Osteocyte (in vitro differentiated cells): ENCODE data around the gene PTPRD. TPM values are rescaled to one million over a fixed set of nuclear protein-coding genes. Genes with fewer than 3 reads are reported as not detected.

Experiments
- DNase-seq: peaks from one replicate; pipeline ENCODE4 v3.0.0; 2021; ENCODE audit warnings: mixed read lengths; ENCODE audit not compliant: unreplicated experiment; ENCODE audit errors: extremely low spot score
- H3K27ac Mint-ChIP-seq: one replicate; pipeline ENCODE4 v1.8.0; 2021; ENCODE audit warnings: mild to moderate bottlenecking, mixed read lengths; ENCODE audit not compliant: unreplicated experiment
- H3K27me3 Mint-ChIP-seq: one replicate; pipeline ENCODE4 v1.8.0; 2021; ENCODE audit warnings: mixed read lengths; ENCODE audit not compliant: unreplicated experiment
- H3K36me3 Mint-ChIP-seq: one replicate; pipeline ENCODE4 v1.8.0; 2021; ENCODE audit warnings: mixed read lengths; ENCODE audit not compliant: unreplicated experiment
- H3K4me1 Mint-ChIP-seq: one replicate; pipeline ENCODE4 v1.8.0; 2021; ENCODE audit warnings: mixed read lengths; ENCODE audit not compliant: unreplicated experiment
- H3K4me3 Mint-ChIP-seq: one replicate; pipeline ENCODE4 v1.8.0; 2021; ENCODE audit warnings: mild to moderate bottlenecking, moderate library complexity, mixed read lengths; ENCODE audit not compliant: unreplicated experiment
- H3K9me3 Mint-ChIP-seq: one replicate; pipeline ENCODE4 v1.8.0; 2021; ENCODE audit warnings: mixed read lengths; ENCODE audit not compliant: unreplicated experiment
- total RNA-seq: library from RNA; stranded (reverse); gene quantifications from 2 replicates; pipeline ENCODE4 v1.2.1, GENCODE V29; 2021
- TF ChIP-seq, protein P1 (sequence below): fragments of 200-600 bp; sonication (generic); IDR thresholded peaks from 2 replicates; pipeline ENCODE4 v1.5.0; 2021; ENCODE audit warnings: antibody characterized with exemption, mild to moderate bottlenecking, moderate library complexity

PTPRD gene
- total RNA-seq, 1 donor from 2014 or later = 5.4 TPM

DNA sequence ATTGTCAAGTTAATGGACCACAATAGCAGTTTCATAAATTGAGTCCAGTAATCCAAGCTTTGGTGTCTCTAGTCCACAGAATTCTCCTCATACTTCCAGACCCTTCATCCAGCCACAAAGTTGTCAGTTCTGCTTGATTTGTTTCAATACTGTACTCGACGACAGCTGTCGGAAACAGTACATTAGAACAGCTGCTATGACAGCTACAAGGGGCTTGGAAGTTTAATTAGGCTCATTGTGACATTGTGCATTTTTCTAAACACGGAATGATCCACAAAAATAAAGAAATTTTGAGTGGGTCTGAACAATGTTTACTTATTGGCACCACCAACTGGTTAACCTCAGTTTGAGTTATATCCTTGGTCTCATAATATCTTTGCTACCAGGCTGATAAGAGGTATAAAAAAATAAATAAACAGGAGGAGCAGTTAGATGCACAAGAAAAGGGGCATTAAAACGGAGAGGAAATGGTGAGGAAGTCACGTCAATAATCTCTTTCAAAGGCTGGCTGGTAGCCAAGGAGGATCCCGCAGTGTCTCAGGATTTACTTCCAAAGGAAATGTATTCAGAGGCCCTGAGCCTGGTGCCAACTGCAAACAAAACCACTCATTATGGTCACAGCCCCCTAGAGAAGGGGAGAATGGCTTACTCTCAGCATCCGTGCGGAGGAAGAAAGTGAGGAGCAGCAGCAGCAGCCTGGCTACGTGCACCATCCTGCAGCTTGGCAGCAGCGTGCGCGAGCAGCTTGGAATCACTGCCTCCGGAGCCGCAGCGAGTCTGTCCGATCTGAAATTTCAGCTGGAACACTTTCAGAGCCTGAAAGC lies 1879.5 kb downstream of the PTPRD start:
- Mint-ChIP-seq H3K27ac (no peak overlapping the region), H3K36me3 (no peaks in the 10 kb centered on the region), H3K9me3 (no peaks in the 10 kb centered on the region), H3K4me3 (peak overlapping the region; percentile 64), H3K27me3 (peaks cover 3% of the 10 kb centered on the region), H3K4me1 (peaks cover 20% of the 10 kb centered on the region)
- TF ChIP-seq, protein P1, sequence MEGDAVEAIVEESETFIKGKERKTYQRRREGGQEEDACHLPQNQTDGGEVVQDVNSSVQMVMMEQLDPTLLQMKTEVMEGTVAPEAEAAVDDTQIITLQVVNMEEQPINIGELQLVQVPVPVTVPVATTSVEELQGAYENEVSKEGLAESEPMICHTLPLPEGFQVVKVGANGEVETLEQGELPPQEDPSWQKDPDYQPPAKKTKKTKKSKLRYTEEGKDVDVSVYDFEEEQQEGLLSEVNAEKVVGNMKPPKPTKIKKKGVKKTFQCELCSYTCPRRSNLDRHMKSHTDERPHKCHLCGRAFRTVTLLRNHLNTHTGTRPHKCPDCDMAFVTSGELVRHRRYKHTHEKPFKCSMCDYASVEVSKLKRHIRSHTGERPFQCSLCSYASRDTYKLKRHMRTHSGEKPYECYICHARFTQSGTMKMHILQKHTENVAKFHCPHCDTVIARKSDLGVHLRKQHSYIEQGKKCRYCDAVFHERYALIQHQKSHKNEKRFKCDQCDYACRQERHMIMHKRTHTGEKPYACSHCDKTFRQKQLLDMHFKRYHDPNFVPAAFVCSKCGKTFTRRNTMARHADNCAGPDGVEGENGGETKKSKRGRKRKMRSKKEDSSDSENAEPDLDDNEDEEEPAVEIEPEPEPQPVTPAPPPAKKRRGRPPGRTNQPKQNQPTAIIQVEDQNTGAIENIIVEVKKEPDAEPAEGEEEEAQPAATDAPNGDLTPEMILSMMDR = no peak
- no peak for DNase-seq

DNA sequence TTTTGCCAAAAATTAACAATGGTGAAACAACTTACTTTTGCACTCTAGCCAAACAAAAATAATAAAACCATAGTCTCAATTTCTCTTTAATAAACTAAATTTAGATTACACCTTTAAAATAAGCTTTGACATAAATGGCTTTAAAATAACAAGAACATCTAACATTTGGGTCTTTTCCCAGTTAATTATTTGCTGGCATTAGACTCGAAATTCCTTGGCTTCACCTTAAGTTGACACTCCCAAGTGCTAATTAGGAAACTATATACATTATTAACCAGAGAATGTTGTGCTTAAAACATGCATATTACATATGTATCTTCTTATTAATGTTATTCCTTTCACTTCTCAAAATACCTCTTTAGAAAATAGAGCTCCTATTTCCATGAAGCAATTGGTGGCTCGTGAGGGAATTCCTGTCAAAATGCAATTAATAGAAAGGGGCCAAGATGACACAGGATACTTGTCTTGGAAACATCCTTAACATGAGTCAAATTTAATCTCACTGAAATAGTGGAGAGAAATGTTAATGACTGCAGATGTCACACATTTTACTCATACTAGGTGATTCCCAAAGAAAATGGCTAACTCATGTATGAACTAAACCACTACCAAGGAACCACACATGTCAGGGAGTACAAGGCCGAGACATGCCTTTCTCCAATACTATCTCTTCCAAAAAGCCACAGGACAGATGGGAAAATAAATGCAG lies 1880.3 kb downstream of the PTPRD start:
- no peak for DNase-seq
- H3K4me1 Mint-ChIP-seq = peaks cover 20% of the 10 kb centered on the region
- H3K36me3 Mint-ChIP-seq = no peaks in the 10 kb centered on the region
- H3K4me3 Mint-ChIP-seq = no peak overlapping the region
- no peaks in the 10 kb centered on the region for H3K9me3 Mint-ChIP-seq
- peaks cover 3% of the 10 kb centered on the region for H3K27me3 Mint-ChIP-seq
- TF ChIP-seq, protein P1 = no peak
- no peak overlapping the region for H3K27ac Mint-ChIP-seq

DNA sequence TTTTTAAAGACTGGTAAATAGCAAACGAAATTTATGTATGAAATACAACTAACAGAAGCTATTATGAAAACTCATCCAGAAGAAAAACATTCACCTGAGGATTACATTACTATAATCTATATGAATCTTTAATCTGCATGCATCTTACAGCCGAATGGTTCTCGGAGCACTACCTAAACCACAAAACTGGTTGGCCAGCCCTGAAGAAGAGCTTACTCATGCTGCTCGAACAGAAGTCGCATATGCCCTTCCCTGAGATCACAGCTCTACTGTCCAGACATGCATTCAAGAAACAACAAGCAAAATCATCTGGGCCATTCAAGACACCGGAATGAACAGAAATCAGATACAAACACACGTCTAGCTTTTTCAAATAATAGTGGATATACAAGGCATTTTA lies 1882.2 kb downstream of the PTPRD start:
- no peak for DNase-seq
- Mint-ChIP-seq H3K9me3 (no peaks in the 10 kb centered on the region), H3K4me3 (no peak overlapping the region), H3K36me3 (no peaks in the 10 kb centered on the region), H3K27me3 (peaks cover 3% of the 10 kb centered on the region), H3K27ac (no peak overlapping the region), H3K4me1 (peaks cover 20% of the 10 kb centered on the region)
- TF ChIP-seq, protein P1 = no peak

DNA sequence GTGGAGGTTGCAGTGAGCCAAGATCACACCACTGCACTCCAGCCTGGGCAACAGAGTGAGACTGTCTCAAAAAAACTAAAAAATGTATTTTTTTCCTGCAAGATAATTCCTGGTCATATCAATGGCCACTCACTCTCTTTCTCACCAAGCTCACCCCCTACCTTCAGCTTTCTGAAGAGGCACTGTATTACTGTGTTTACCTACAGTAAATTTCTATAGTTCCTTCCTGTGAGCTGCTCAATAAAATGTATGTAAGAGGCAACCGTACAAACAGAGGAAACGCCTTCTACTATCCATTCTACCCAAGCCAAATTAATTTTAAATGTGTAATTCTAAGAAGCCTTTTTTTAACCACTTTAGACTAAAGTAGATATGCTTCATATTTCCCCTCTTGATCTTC lies 1883.9 kb downstream of the PTPRD start:
- no peak overlapping the region for H3K4me3 Mint-ChIP-seq
- H3K9me3 Mint-ChIP-seq = no peaks in the 10 kb centered on the region
- no peaks in the 10 kb centered on the region for H3K36me3 Mint-ChIP-seq
- H3K4me1 Mint-ChIP-seq = peaks cover 10% of the 10 kb centered on the region
- DNase-seq = no peak
- H3K27me3 Mint-ChIP-seq = peaks cover 3% of the 10 kb centered on the region
- no peak overlapping the region for H3K27ac Mint-ChIP-seq
- TF ChIP-seq, protein P1 = no peak

DNA sequence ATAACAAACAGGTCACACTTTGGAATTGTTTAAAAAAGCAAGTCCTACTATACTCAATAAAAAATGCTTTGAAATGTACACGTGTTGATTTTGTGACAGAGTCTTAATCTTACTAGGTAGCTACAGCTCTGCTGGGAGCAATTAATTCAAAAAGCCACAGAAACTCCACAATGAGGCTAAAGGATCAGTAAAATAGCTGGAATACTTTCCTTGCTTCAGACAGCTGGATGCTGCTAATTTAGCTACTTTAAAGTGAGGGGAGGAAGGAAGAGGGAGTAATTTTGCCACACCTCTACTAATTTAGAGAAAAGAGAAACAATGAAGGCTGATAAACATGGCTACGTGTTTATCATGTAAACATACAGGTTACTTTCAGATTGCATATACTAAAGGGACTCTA lies 1885.6 kb downstream of the PTPRD start:
- DNase-seq = no peak
- H3K4me3 Mint-ChIP-seq = no peak overlapping the region
- no peaks in the 10 kb centered on the region for H3K9me3 Mint-ChIP-seq
- no peaks in the 10 kb centered on the region for H3K4me1 Mint-ChIP-seq
- H3K27ac Mint-ChIP-seq = no peak overlapping the region
- H3K36me3 Mint-ChIP-seq = no peaks in the 10 kb centered on the region
- TF ChIP-seq, protein P1 = no peak
- peaks cover 3% of the 10 kb centered on the region for H3K27me3 Mint-ChIP-seq
